Measurements from ENCODE around the gene LDHD. TPM values are rescaled to one million over a fixed set of nuclear protein-coding genes. Genes with fewer than 3 reads are reported as not detected.
"Not testable (repeated sequence)": the region's sequence is repeated elsewhere in the genome, so short reads cannot be mapped to it uniquely, and the experiment has no call there.

The LDHD gene
- total RNA-seq, 1 donor from 2014 or later, result 0.16 TPM

GRCh38 chr16:75100603-75100990, 16.0 kb downstream of the LDHD start:
- intact Hi-C loops (cut with micrococcal nuclease), result no loop called here

DNA sequence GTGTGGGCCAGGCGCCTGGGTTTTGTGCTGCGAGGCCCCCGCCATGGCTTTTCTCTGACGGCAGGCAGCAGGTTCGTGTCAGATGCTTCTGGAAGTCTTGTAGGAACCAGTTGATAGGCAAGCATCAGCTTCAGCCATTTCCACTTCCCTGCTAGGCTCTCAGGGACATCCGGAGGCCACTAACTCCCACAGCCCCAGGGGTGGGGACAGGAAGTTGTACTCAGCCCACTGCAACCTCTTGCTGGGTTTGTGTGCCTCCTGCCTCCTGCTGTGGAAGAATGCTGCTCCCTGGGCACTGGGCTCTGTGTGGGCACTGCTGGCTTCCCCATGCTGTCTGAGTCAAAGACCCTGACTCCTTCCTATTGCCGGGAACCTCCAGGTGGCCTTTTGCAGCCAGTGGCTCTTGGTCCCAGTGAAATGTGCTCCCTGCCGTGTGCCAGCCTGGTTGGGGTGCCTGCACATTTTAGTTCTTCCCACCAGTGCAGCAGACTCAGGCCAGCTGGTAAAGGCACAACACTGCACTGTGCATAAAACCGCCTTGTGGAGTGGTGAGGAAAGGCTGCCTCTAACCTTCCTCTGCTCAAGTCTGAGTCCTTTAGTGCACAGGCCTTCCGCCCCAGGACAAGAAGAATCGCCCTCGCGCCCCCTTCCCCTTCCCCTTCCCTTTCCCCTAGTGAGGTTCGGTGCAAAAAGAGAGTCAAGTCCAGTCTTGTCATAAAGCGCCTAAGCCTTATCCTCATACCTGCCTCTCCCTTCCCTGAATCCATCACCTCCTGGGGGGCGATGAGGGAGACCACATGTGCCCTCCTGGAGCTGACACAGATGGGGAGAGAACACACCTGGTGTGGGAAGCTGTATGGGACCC, 16.6 kb downstream of the LDHD start:
- intact Hi-C loops (cut with micrococcal nuclease), result loop anchor here (1.0 to 5.0 kb wide), 2 partner anchors 25 to 38 kb away; no protein-coding TSS in a partner anchor

DNA sequence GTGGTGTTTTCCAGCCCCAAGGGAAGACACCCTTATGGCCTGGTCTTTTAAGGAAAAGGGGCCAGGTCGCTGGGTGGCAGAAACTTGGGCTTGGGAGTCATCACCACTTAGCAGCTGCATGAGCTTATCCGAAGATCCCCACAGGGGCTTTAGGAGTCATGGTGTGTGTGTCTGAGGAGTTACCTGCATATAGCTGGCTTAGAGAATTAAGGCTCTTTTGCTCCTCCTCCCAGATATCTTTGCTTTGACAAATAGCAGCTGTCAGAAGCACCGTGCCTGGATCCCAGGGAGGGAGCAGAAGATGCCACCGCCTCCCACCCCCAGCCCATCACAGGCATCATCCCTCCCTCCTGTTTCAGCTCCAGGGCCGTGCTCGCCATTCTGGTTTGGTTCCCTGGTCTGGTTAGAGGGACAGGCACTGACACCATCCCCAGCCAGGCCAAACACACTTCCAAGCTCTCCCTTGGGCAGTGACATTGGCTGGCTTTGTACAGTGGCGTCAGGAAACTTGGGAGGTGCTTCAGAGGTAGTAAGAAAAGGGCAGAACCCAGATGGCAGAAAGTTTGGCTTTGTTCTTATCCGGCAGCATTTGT, 17.4 kb downstream of the LDHD start:
- intact Hi-C loops (cut with micrococcal nuclease), result loop anchor here (1.0 to 5.0 kb wide), 2 partner anchors 24 to 37 kb away; no protein-coding TSS in a partner anchor

DNA sequence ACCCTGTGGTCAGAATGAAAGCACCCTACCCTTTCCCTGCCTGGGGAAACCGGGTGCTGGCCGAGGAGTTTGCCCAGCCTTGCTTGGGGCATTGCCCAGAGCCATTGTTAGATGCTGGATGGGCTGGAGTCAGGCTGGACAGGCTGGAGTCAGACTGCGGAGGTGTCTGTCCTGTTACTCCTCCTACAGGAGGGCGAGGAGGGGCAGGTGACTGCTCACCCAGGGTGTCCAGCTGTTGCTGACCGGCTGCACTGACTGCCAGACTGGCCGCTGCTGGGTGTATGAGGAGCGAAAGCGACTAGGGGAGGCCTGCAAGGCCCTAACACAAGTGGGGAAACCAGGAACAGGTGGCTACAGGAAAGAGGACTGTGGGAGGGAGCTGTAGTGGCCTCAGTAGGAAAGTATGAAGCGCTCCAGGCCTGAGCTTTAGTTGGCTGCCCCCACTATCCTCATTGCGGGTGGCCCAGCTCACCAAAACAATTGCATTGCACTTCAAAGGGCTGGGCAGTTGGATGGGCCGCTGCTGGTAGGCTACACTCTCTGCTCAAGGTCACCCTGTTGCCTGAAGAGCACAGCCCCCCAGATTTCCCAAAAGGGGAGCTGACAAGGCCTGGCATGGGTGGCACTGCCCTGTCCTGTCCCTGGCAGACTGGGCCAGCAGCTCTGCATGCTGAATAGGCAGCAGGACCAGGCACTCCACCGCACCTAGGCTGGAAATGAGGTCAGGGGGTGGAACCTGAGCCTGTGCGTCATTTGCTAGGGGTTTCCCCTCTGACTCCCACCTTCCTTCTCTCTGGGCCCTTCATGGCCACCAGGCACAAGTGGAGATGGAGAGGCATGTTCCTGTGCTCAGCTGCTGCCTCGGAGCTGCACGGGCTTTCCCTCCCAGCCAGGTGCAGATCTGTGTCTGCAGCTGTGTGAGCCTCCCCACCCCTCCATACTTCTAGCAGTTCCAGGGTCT, 18.4 kb downstream of the LDHD start:
- intact Hi-C loops (cut with micrococcal nuclease), result loop anchor here (5.0 kb wide), 1 partner anchor 36 kb away; no protein-coding TSS in a partner anchor

DNA sequence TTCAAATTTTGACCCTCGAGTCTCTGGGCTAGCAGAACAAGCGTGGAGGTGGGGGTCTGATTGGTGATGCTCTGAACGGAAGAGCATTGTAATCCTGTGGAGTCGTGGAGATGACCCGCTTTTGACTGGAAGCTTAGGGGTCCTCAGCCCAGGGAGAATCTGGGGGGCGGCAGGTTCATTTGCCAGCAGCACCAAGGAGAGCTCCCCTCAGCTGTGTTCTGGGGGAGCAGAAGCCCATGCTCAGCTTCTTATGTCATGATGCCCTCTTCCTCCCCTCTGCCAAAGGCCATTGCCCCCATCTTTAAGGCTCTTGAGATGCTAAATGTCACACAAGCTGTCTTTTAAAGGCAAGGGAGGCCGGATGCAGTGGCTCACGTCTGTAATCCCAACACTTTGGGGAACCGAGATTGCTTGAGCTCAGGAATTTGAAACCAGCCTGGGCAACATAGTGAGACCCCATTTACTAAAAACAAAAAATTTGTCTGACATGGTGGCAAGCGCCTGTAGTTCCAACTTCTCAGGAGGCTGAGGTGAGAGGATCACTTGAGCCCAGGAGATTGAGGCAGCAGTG, 19.3 kb downstream of the LDHD start:
- intact Hi-C loops (cut with micrococcal nuclease), result loop anchor here (5.0 kb wide), 1 partner anchor 35 kb away; no protein-coding TSS in a partner anchor

DNA sequence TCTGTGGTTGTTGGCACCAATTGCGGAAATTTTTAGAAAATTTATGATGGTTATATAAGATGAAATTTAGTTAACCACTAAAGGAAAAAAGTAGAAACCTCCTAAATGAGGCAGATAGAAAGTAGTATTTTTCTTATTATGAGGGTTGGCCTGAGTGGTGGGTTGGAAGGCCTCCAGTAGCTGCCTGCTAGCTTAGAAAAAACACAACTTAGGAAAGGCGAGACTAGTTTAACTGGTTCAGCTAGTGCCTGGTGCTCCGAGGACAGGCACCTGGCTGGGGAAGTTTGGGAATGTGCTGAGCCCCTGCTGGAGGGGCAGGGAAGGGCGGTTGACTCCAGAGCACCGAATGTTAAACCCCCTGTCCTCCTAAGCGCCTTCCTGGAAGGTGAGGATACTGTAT, 19.9 kb downstream of the LDHD start:
- intact Hi-C loops (cut with micrococcal nuclease), result loop anchor here (5.0 kb wide), 1 partner anchor 34 kb away; no protein-coding TSS in a partner anchor

DNA sequence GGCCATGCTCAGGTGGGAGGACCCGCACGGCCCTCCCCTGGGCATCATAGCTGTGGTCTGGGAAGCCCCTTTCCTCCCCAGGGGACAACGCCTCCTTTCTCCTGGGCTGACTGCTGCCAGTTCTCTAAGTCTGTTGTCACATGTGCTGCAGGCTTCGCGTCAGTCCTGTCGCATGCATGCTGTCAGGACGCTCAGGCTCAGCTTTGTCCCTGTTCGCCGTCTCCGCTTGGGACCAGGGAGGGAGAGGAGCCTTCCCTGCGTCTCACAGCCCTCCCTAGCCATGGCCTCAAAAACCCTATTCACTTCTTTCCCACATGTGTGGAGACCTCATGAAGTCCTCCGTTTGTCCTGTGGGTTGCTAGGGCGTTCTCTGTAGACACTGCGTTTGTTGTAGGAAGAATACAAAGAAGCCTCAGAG, 21.4 kb downstream of the LDHD start:
- intact Hi-C loops (cut with micrococcal nuclease), result loop anchor here (5.0 kb wide), 1 partner anchor 33 kb away; no protein-coding TSS in a partner anchor

- intact Hi-C loops (cut with micrococcal nuclease), result no loop called here
Observed at GRCh38 chr16:75093598-75094540, 22.7 kb downstream of the LDHD start.

DNA sequence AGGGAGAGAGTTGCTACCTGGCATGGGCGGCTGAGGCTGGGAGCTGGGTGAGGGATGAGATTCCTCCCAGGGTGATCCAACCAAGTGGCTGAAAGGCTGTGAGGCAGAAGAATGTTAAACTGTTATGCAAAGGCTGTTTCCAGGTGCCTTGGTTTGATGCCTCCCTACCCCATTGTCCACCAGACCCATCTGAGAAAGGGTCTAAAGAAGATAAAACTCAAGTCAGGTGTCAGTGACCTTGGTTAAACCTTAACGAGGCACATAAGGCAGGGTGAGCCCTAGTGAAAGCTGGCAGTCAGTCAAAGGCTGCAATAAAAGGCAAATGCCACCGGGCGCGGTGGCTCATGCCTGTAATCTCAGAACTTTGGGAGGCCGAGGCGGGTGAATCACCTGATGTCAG, 23.8 kb downstream of the LDHD start:
- intact Hi-C loops (cut with micrococcal nuclease), result no loop called here

DNA sequence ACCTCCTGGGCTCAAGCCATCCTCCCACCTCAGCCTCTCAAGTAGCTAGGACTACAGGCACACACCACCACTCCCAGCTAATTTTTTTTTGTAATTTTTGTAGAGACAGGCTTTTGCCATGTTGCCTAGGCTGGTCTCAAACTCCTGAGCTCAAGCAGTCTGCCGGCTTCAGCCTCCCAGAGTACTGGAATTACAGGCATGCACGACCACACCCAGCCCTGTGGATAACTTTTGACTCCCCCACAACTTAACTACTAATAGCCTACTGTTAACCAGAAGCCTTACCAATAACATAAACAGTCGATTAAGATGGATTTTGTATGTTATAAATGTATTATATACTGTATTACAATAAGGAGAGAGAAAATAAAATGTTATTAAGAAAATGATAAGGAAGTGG, 25.0 kb downstream of the LDHD start:
- intact Hi-C loops (cut with micrococcal nuclease), result not testable (repeated sequence)

- intact Hi-C loops (cut with micrococcal nuclease), result not testable (repeated sequence)
Observed at GRCh38 chr16:75090899-75091298, 25.7 kb downstream of the LDHD start.

GRCh38 chr16:75089486-75090202, 26.9 kb downstream of the LDHD start:
- intact Hi-C loops (cut with micrococcal nuclease), result no loop called here

GRCh38 chr16:75088934-75089333, 27.6 kb downstream of the LDHD start:
- intact Hi-C loops (cut with micrococcal nuclease), result no loop called here

DNA sequence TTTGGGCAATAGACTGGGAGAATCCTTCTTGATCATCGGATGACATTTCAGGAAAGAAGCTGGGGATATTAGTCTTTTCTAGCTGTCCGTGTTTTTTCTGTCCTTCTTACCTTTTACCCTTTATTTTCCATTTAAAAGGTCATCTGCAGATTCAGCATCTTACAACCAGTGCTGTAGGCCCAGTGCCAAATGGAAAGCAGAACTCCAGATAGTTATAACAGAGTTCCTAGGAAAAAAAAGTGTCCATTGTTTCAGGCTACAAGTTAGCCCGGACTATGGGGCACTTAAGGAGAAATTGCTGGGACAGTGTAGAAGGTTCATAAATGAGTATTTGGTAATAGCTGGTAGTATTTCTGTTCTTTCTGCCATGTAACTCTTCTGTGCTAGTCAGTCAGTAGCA, 28.4 kb downstream of the LDHD start:
- intact Hi-C loops (cut with micrococcal nuclease), result no loop called here

DNA sequence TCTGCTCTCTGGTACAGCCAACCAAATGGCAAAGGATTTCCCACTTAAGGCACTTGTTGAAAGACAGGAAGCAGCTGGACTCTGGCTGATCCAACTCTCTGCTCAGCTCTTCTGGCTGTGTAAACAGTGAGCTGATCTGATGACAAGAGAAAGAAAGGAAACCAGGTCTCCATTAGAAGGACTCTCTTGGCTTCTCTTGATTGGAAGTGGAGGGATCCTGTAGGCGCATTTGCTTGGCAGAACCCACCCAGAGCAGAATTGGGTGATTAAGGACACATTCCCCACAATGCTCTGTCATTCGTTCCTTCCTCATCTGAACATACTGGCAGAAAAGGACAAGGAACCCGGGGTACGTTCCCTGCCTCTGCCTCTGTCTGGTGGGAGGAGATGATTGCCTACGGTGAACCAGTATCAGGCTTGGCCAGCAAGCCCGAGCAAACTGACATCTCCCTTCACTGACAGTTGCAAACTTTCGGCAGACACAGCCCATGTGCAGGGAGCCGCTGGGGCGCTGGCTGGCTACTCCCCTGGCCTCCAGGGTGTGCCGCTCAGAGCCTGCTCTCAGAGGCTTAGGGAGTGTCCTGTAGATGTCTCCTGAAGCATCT, 29.1 kb downstream of the LDHD start:
- intact Hi-C loops (cut with micrococcal nuclease), result no loop called here

DNA sequence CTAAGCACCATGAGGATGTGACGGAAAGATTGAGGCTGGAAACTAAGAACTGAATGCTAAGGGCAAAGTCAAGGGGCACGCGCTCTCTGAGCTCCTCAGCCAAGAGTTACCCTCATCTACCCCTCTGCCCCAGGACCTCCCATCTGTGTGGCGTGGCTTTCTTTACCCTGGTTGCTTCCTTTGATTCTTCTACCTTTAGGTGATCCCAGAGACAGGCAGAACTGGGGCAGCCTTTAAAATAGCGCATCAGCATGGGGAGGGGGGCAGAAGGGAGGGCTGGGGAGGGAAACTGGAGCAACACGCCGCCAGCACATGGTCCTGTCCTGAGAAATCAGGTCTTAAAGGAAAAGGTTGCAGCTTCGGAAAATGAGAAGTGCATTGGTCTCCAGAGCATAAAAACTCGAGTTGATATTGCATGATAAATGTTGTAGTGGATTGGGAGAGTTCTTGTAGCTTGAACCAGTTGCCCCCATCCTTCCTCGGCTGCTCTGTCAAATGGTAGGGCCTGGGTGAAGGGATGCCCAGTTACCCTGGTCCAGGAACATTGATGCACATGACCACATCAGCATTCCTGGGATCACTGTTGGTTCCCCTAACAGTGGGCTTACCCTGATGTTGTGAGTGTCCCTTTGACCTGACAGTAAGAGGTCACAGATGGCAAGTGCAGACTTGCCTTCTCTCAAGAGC, 29.7 kb downstream of the LDHD start:
- intact Hi-C loops (cut with micrococcal nuclease), result no loop called here

DNA sequence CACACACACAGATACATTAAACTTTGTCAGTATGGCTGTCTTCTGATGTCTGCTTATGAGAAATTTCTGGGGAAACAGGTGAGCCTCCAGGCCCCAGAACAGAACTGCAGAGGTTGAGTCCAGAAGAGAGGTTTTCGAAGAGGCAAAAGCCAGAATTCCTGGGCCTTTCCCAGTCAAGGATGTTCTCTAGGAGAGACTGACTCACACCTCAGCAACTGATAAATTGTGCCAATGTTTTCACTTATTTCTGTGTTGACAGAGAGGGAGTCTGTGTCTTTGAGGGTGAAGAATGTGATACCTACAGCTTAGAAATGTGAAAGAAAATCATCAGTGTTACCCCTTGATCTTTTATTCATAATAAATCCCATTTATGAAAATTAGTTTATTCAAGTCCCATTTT, 30.3 kb downstream of the LDHD start:
- intact Hi-C loops (cut with micrococcal nuclease), result no loop called here

- intact Hi-C loops (cut with micrococcal nuclease), result no loop called here
Observed at GRCh38 chr16:75085556-75085955, 31.0 kb downstream of the LDHD start.
